Naive thymus-derived CD8-positive, alpha-beta T cell (primary cell): ENCODE data around the gene CA9. TPM values are rescaled to one million over a fixed set of nuclear protein-coding genes. Genes with fewer than 3 reads are reported as not detected.
A peak's percentile ranks its signal among the peaks of the same experiment; 100 is the strongest.

ENCODE experiments used
- ATAC-seq, 2 donors: fragments of 150-1000 bp; cut with Tn5 transposase in 1 of 2; sonication (Bioruptor Pico), chemical (Tn5 transposase) in 1 of 2; 1 replicate in 1 of 2; 2 replicates in 1 of 2; pipeline ENCODE4 v1.10.0; 2021; ENCODE audit warnings: mild to moderate bottlenecking in 2 of 2, moderate library complexity in 2 of 2
- POLR2A ChIA-PET: fragments of 350-600 bp; sonication (Branson Sonifier 250); formaldehyde crosslinking; loops from one replicate; lab custom pipeline; 2021; ENCODE audit warnings: antibody characterized with exemption; lab: Charles Lee
- DNase-seq, 10 donors: peaks; one replicate each; pipeline versions ENCODE4 v3.0.0 to v3.0.0-alpha.2; 2020 to 2022
- H3K27ac Mint-ChIP-seq, 10 donors: one replicate each; pipeline ENCODE4 v1.8.0; 2020 to 2022; ENCODE audit warnings: mild to moderate bottlenecking in 10 of 10, mixed read lengths in 10 of 10, moderate library complexity in 4 of 10, inconsistent platforms in 1 of 10
- H3K27me3 Mint-ChIP-seq, 5 donors: one replicate each; pipeline ENCODE4 v1.8.0; 2021 to 2022; ENCODE audit warnings: mixed read lengths in 5 of 5
- H3K36me3 Mint-ChIP-seq, 3 donors: one replicate each; pipeline ENCODE4 v1.8.0; 2020 to 2022; ENCODE audit warnings: mixed read lengths in 3 of 3, mild to moderate bottlenecking in 2 of 3, inconsistent platforms in 1 of 3
- H3K4me1 Mint-ChIP-seq, 4 donors: one replicate each; pipeline ENCODE4 v1.8.0; 2021 to 2022; ENCODE audit warnings: mixed read lengths in 4 of 4
- H3K4me3 Mint-ChIP-seq, 10 donors: one replicate each; pipeline ENCODE4 v1.8.0; 2020 to 2022; ENCODE audit warnings: mild to moderate bottlenecking in 10 of 10, mixed read lengths in 10 of 10, moderate library complexity in 6 of 10, inconsistent platforms in 1 of 10
- H3K9me3 Mint-ChIP-seq, 9 donors: one replicate each; pipeline ENCODE4 v1.8.0; 2020 to 2022; ENCODE audit warnings: mixed read lengths in 9 of 9, mild to moderate bottlenecking in 3 of 9, inconsistent platforms in 1 of 9, moderate library complexity in 1 of 9
- polyA plus RNA-seq, 3 donors: library from polyadenylated mRNA; unstranded; fragments of 300-500 nt; fragmentation: Illumina TruSeq; gene quantifications; one replicate each; pipeline ENCODE4 v1.2.3, GENCODE V29; 2021
- total RNA-seq, 8 experiments: library from RNA in 2 of 8; stranded (reverse) in 2 of 8; gene quantifications; one replicate each; pipeline ENCODE4 v1.2.3 and lab custom pipeline; 2021 to 2026

Gene CA9
- total and polyA plus RNA-seq, 5 experiments from 2014 or later, result not detected

DNA sequence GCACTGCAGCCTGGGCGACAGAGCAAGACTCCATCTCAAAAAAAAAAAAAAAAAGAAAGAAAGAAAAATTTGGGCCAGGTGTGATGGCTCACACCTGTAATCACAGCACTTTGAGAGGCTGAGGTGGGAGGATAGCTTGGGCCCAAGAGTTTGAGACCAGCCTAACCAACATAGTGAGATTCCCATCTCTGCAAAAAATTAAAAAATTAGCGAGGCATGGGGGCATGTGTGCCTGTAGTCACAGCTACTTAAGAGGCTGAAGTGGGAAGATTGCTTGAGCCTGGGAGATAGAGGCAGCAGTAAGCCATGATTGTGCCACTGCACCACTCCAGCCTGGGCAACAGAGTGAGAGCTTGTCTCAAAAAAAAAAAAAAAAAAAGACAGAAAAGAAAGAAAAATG is 20.1 kb upstream of the CA9 start:
- POLR2A ChIA-PET, result interaction anchor here (1.0 kb wide), 1 partner anchor 10 kb away, joined by 5 read pairs; no protein-coding TSS in a partner anchor
- peaks cover 0 to 5% (median 0%) of the 10 kb centered on the region in 5 donors for H3K27me3 Mint-ChIP-seq
- H3K27ac Mint-ChIP-seq, result peak overlapping the region in 9 of 10 donors; percentile 53 to 84 (median 68)
- peaks cover 30 to 69% (median 57%) of the 10 kb centered on the region in 4 donors for H3K4me1 Mint-ChIP-seq
- no peak overlapping the region for H3K4me3 Mint-ChIP-seq
- DNase-seq (no peak), ATAC-seq (no peak)
- H3K36me3 Mint-ChIP-seq, result peaks cover 0 to 5% (median 4%) of the 10 kb centered on the region in 3 donors
- peaks cover 0 to 6% (median 0%) of the 10 kb centered on the region in 9 donors for H3K9me3 Mint-ChIP-seq

DNA sequence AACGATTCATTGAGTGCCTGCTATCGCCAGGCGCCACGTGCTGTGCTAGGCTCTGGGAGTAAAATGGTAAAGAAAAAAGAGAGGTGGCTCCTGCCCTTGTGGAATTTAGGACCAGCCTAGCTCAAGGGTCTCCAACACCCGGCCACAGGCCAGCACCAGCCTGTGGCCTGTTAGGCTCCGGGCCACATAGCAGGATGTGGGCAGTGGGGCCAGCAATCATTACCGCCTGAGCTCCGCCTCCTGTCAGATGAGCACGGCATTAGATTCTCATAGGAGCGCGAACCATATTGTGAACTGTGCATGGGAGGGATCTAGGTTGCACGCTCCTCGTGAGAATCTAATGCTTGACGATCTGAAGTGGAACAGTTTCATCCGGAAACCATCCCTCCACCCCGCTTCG is 17.4 kb upstream of the CA9 start:
- H3K27ac Mint-ChIP-seq, result peak overlapping the region; percentile 94 to 100 (median 98)
- peaks cover 0 to 5% (median 0%) of the 10 kb centered on the region in 5 donors for H3K27me3 Mint-ChIP-seq
- H3K4me1 Mint-ChIP-seq, result peaks cover 29 to 74% (median 68%) of the 10 kb centered on the region in 4 donors
- ATAC-seq (no peak), DNase-seq (no peak)
- H3K9me3 Mint-ChIP-seq, result peaks cover 0 to 6% (median 0%) of the 10 kb centered on the region in 9 donors
- POLR2A ChIA-PET, result interaction anchor here (0.8 to 8.7 kb wide), 6 partner anchors 8 to 1019 kb away, joined by 3 to 180 read pairs (median 18); partner anchors contain the start of genes ARHGEF39, CREB3, SIGMAR1 and SIT1
- peak overlapping the region; percentile 7 to 94 (median 86) for H3K4me3 Mint-ChIP-seq
- H3K36me3 Mint-ChIP-seq, result peaks cover 4 to 26% (median 13%) of the 10 kb centered on the region in 3 donors

DNA sequence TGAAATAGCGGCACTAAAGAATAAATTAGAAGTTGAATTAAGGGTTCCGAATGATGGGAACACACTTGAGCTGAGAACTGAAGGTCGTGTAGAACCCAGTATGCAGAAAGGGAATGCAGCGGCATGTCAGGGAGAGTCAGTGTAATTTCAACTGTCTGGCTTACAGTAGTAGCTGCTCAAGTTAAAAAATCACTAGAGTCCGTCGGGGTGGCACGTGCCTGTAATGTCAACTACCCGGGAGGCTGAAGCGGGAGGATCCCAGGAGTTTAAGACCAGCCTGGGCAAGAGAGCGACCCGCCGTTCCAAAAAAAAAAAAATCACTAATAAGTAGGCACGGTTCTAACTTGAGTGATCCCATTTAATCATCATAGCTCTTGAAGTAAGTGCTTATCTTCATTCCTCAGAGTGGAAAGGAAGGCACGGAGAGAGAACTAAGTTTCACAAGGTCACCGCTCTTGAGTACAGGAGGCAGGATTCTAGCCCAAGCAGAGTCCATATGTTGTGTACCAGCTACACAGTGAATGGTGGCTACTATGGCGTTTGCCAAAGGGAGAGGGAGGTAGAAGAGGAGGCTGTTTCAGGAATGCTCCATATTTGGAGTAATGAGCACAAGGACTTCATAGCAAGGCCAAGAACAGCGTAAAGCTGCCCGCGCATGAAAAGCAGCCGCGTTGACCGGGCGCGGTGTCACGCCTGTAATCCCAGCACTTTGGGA is 16.7 kb upstream of the CA9 start:
- Mint-ChIP-seq H3K27me3 (peaks cover 0 to 5% (median 0%) of the 10 kb centered on the region in 5 donors), H3K4me1 (peaks cover 30 to 73% (median 67%) of the 10 kb centered on the region in 4 donors), H3K9me3 (peaks cover 0 to 6% (median 0%) of the 10 kb centered on the region in 9 donors), H3K36me3 (peaks cover 4 to 29% (median 13%) of the 10 kb centered on the region in 3 donors), H3K27ac (peak overlapping the region; percentile 94 to 100 (median 98)), H3K4me3 (peak overlapping the region; percentile 74 to 94 (median 87))
- ATAC-seq, result peak in 1 of 2 donors; percentile 3
- POLR2A ChIA-PET, result interaction anchor here (1.1 to 8.7 kb wide), 11 partner anchors 10 to 1020 kb away, joined by 3 to 180 read pairs (median 11); partner anchors contain the start of genes CREB3, SIGMAR1, SIT1 and TESK1
- DNase-seq, result peak in 2 of 10 donors; percentile 29

DNA sequence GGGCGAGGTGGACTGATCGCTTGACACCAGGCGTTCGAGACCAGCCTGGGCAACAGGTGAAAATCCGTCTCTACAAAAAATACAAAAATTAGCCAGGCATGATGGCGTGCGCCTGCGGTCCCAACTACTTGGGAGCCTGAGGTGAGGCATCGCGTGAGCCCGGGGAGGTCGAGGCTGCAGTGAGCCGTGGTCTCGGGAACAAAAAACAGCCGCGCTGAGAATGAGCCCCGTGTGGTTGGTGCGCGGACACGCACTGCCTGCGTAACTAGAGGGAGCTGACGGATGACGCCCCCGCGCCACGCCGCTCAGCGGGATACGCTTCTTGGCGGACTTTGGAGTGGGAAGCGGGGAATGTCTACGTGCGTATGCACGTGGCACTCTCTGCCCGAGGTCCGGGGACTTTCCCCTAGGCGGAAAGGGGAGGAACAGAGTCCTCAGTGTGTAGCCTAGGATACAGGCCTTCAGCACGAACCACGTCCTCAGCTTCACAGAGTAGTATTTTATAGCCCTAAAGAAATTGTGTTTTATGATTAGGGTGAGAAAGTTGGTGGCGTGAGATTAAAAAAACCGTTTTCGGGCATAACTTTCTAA is 16.1 kb upstream of the CA9 start, which contains the start of gene RMRP:
TSS of gene RMRP (minus strand) at position 474 of the 591 bp plus-strand sequence.
- peak within 1 kb of the TSS; percentile 74 to 94 (median 87) for H3K4me3 Mint-ChIP-seq
- POLR2A ChIA-PET, result interaction anchor here (0.7 to 8.7 kb wide), 20 partner anchors 11 to 1020 kb away, joined by 3 to 180 read pairs (median 6); partner anchors contain the start of genes CREB3, GBA2, RGP1 and SIGMAR1
- H3K9me3 Mint-ChIP-seq, result peaks cover 0 to 6% (median 0%) of the 10 kb centered on the region in 9 donors
- peak in 9 of 10 donors; percentile 69 to 94 (median 89) for DNase-seq
- peak within 1 kb of the TSS; percentile 94 to 100 (median 98) for H3K27ac Mint-ChIP-seq
- H3K27me3 Mint-ChIP-seq, result peaks cover 0 to 5% (median 0%) of the 10 kb centered on the region in 5 donors
- H3K36me3 Mint-ChIP-seq, result peaks cover 4 to 29% (median 13%) of the 10 kb centered on the region in 3 donors
- H3K4me1 Mint-ChIP-seq, result peaks cover 36 to 75% (median 70%) of the 10 kb centered on the region in 4 donors
- peak; percentile 83 to 85 for ATAC-seq

DNA sequence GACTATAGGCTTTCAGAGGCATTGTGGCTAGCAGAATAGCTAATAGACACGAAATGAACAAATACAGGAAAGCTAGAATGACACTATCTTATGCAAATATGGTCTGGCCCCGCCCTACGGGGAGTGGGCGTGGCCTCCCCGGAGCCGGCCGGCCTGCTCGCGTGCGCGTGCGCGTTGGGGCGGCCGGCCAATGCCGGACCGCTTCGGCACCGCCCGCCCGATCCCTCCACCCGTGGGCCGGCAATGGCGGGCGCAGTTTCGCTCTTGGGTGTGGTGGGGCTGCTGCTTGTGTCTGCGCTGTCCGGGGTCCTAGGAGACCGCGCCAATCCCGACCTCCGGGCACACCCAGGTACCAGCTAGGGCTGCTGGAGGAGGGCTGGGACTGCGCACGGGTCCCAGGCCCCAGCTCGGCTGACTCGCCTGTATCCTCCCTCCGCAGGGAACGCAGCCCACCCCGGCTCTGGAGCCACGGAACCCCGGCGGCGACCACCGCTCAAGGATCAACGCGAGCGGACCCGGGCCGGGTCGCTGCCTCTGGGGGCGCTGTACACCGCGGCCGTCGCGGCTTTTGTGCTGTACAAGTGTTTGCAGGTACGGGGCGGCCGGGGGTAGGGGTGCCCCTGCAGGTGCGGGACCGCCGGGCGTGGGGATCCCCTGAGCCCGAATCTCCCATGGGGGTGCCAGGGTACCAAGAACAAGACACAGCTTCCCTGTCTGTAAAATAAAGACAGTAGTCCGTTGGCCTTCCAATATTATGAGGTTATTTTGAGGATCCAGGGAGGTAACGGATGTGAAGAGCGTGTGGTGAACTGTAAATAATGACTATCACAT is 15.4 kb upstream of the CA9 start, which contains the start of gene CCDC107:
TSS of gene CCDC107 (plus strand) at position 156 of the 831 bp plus-strand sequence. CDS start at position 244, 88 bp downstream.
- Mint-ChIP-seq H3K36me3 (peaks cover 4 to 29% (median 13%) of the 10 kb centered on the region in 3 donors), H3K4me1 (peaks cover 40 to 82% (median 77%) of the 10 kb centered on the region in 4 donors), H3K27me3 (peaks cover 0 to 5% (median 0%) of the 10 kb centered on the region in 5 donors), H3K27ac (peak within 1 kb of the TSS; percentile 94 to 100 (median 98)), H3K9me3 (peaks cover 0 to 6% (median 0%) of the 10 kb centered on the region in 9 donors), H3K4me3 (peak within 1 kb of the TSS; percentile 74 to 94 (median 87))
- peak; percentile 63 for ATAC-seq
- POLR2A ChIA-PET, result interaction anchor here (0.7 to 8.7 kb wide), 22 partner anchors 12 to 547 kb away, joined by 3 to 180 read pairs (median 5); partner anchors contain the start of genes CREB3, FAM221B, GBA2 and HINT2
- peak; percentile 76 to 98 (median 84) for DNase-seq

DNA sequence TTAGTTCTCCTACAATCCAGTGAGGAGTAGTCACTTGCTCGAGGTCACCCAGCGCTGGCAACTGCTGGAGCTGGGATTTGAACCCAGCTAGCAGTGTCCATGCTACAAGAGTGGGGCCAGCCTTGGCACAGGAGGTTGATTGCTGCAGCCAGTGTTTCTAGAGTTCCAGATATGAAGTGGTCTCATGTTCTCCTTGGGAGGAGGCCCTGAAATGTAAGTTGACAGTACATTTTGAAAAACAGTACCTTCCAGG is 14.8 kb upstream of the CA9 start:
- Mint-ChIP-seq H3K4me3 (peak overlapping the region; percentile 74 to 94 (median 87)), H3K36me3 (peaks cover 4 to 29% (median 13%) of the 10 kb centered on the region in 3 donors), H3K4me1 (peaks cover 40 to 84% (median 81%) of the 10 kb centered on the region in 4 donors), H3K27me3 (peaks cover 0 to 5% (median 0%) of the 10 kb centered on the region in 5 donors), H3K27ac (peak overlapping the region; percentile 68 to 100 (median 95)), H3K9me3 (peaks cover 0 to 6% (median 0%) of the 10 kb centered on the region in 9 donors)
- POLR2A ChIA-PET, result interaction anchor here (0.7 to 8.7 kb wide), 15 partner anchors 11 to 170 kb away, joined by 3 to 180 read pairs (median 8); partner anchors contain the start of genes CREB3, FAM221B, GBA2 and HINT2
- no peak for ATAC-seq
- no peak for DNase-seq

DNA sequence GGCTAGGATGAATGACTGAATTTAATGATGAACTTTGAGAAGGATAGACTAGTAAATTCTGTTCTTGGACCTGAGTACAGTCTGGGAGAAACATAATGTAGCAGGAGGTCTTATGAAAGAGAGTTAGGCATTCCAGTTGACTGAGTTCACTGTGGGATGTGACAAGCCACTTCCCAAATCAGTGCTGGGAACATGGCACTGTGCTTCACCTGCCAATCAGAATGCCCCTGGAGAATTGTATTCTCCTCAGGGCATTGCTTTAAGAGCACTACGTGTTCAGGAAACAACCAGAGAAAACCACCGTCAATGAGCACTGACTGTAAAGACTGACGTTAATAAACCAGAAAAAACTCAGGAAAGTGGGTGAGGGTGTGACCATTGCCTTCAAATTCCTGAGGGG is 14.4 kb upstream of the CA9 start:
- ATAC-seq (no peak), DNase-seq (no peak)
- Mint-ChIP-seq H3K27me3 (peaks cover 0 to 5% (median 0%) of the 10 kb centered on the region in 5 donors), H3K4me1 (peaks cover 42 to 86% (median 84%) of the 10 kb centered on the region in 4 donors), H3K36me3 (peaks cover 4 to 29% (median 13%) of the 10 kb centered on the region in 3 donors), H3K4me3 (peak overlapping the region; percentile 74 to 94 (median 87)), H3K27ac (peak overlapping the region; percentile 68 to 100 (median 95)), H3K9me3 (peaks cover 0 to 6% (median 0%) of the 10 kb centered on the region in 9 donors)
- POLR2A ChIA-PET, result interaction anchor here (0.7 to 8.7 kb wide), 9 partner anchors 13 to 90 kb away, joined by 4 to 180 read pairs (median 14); partner anchors contain the start of genes CREB3, GBA2, RGP1 and SIT1

DNA sequence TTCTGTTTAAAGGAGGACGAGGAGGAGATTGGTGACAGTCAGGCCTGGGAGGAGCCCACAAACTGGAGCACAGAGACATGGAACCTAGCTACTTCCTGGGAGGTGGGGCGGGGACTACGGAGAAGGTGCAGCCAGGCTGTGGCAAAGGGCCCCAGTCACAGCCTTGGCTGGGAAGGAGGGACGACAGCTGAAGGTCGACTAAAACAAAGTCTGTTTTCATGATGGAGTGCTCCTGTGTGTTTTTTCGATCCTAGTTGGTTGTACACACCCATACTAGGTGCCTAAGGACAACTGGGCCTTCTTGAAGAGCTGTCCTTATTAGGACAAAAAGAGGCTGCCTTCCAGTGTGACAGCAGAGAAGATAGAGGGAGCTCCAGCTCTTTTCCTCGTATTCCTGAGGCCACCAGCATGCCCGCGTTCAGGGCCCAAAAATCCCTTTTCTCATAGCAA is 12.7 kb upstream of the CA9 start:
- ATAC-seq (no peak), DNase-seq (no peak)
- Mint-ChIP-seq H3K4me3 (peak overlapping the region in 9 of 10 donors; percentile 10 to 88 (median 42)), H3K9me3 (peaks cover 0 to 6% (median 0%) of the 10 kb centered on the region in 9 donors), H3K27ac (peak overlapping the region; percentile 44 to 99 (median 68)), H3K4me1 (peaks cover 45 to 95% (median 87%) of the 10 kb centered on the region in 4 donors), H3K36me3 (peaks cover 4 to 29% (median 13%) of the 10 kb centered on the region in 3 donors), H3K27me3 (peaks cover 0 to 5% (median 0%) of the 10 kb centered on the region in 5 donors)
- POLR2A ChIA-PET, result interaction anchor here (0.9 to 8.7 kb wide), 7 partner anchors 14 to 95 kb away, joined by 3 to 180 read pairs (median 4); partner anchors contain the start of genes CREB3, SIT1 and TLN1

DNA sequence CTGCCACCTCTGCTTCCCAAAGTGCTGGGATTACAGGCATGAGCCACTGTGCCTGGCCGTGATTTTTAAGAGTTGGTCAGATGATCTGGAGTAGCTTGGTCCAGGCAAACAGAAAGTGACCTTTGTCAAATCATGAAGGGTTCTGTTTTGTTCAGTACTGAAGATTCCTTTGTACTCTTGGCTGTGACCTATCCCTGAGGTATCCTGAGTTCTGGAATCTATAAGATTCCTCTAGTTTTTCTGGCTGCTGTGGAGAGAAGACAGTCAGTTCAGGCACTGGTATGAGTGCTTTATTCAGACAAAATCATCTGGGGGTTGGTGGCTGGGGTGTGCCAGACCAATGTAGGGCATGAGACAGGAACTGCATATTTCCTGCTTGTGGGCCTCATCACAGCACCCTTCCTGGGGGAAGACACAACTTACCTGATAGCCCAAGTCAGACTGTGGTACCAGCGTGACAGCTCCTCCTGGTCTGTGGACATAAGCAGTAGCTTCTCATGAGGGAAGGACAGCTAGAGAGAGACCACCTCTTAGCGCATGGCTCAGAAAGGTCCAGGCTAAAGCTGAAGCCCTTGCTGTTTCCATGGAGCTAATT is 11.9 kb upstream of the CA9 start:
- Mint-ChIP-seq H3K36me3 (peaks cover 4 to 29% (median 13%) of the 10 kb centered on the region in 3 donors), H3K4me1 (peaks cover 46 to 91% (median 86%) of the 10 kb centered on the region in 4 donors), H3K4me3 (peak overlapping the region; percentile 54 to 80 (median 72)), H3K27me3 (peaks cover 0 to 5% (median 0%) of the 10 kb centered on the region in 5 donors), H3K27ac (peak overlapping the region; percentile 11 to 99 (median 86)), H3K9me3 (peaks cover 0 to 6% (median 0%) of the 10 kb centered on the region in 9 donors)
- POLR2A ChIA-PET, result interaction anchor here (1.0 to 8.7 kb wide), 5 partner anchors 15 to 70 kb away, joined by 3 to 180 read pairs (median 6); partner anchors contain the start of genes CREB3, SIT1 and TLN1
- ATAC-seq, result no peak
- DNase-seq, result peak in 4 of 10 donors; percentile 30 to 46 (median 38)

DNA sequence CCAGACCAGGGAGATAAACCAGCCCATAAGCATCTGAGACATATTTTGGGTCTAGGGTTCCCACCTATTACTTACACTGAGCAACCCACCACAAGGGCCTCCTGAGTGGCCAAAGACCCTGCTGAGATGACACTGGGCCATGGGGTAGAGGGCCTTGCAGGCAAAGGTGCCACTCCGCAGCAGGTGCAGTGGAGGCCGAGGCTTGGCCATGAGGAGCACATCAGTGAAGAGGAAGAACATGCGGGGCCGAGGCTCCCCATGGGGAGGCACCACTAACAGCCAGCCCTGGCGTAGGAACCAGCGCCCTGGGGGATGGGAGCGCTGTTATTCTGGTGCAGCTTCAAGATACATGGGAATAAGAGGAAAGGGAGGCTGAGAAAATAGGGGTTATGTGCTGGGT is 11.3 kb upstream of the CA9 start:
- no peak for ATAC-seq

More for the DNA sequence above, 11.3 kb upstream of the CA9 start:
- peak overlapping the region in 9 of 10 donors; percentile 56 to 80 (median 72) for H3K4me3 Mint-ChIP-seq
- DNase-seq, result no peak
- peak overlapping the region; percentile 35 to 99 (median 88) for H3K27ac Mint-ChIP-seq
- peaks cover 4 to 28% (median 13%) of the 10 kb centered on the region in 3 donors for H3K36me3 Mint-ChIP-seq
- H3K4me1 Mint-ChIP-seq, result peaks cover 41 to 85% (median 80%) of the 10 kb centered on the region in 4 donors
- H3K27me3 Mint-ChIP-seq, result peaks cover 0 to 7% (median 0%) of the 10 kb centered on the region in 5 donors
- POLR2A ChIA-PET, result interaction anchor here (2.9 to 8.7 kb wide), 2 partner anchors 16 to 70 kb away, joined by 10 to 180 read pairs; partner anchors contain the start of genes CREB3, SIT1 and TLN1
- peaks cover 0 to 6% (median 0%) of the 10 kb centered on the region in 9 donors for H3K9me3 Mint-ChIP-seq
